CD4-positive, alpha-beta T cell treated with Interleukin-2 at 100 ng/mL for 4 hours (primary cell): ENCODE results near the gene ADARB2.
"Not testable (repeated sequence)": the region's sequence is repeated elsewhere in the genome, so short reads cannot be mapped to it uniquely, and the experiment has no call there.

ENCODE experiments used
- DNase-seq: peaks from one replicate; pipeline ENCODE4 v3.0.0-alpha.2; 2020; ENCODE audit warnings: low spot score

Gene ADARB2

DNA sequence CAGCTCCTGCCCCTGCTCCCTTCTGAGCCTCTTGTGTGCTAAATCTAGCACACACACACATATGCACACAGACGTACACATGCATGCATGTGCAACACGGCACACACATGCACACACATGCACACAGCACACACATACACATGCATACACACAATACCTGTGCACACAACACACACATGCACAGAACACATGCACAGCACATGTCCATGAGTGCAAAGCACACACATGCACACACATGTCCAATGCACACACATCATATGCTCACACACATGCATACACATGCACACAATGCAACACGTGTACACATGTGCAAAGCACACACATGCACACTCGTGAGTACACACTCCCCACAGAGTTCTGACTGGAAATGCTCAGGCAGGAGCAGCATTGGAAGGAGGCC, 566.1 kb downstream of the ADARB2 start:
- no peak for DNase-seq

DNA sequence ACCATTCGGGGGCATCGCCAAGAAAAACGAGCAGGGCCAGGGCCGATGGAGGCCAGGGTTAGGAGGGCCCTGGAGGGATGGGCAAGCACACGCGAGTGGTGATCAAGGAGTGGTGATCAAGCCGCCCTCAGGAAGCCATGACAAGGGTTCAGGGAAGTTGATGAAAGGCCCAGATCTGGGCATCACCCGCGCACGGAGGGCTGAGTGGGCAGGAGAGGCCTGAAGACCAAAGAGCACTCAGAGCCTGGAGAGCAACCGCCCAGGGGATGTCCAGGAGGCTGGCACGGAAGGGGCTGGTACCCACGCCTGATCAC, 566.5 kb downstream of the ADARB2 start:
- DNase-seq, result no peak

DNA sequence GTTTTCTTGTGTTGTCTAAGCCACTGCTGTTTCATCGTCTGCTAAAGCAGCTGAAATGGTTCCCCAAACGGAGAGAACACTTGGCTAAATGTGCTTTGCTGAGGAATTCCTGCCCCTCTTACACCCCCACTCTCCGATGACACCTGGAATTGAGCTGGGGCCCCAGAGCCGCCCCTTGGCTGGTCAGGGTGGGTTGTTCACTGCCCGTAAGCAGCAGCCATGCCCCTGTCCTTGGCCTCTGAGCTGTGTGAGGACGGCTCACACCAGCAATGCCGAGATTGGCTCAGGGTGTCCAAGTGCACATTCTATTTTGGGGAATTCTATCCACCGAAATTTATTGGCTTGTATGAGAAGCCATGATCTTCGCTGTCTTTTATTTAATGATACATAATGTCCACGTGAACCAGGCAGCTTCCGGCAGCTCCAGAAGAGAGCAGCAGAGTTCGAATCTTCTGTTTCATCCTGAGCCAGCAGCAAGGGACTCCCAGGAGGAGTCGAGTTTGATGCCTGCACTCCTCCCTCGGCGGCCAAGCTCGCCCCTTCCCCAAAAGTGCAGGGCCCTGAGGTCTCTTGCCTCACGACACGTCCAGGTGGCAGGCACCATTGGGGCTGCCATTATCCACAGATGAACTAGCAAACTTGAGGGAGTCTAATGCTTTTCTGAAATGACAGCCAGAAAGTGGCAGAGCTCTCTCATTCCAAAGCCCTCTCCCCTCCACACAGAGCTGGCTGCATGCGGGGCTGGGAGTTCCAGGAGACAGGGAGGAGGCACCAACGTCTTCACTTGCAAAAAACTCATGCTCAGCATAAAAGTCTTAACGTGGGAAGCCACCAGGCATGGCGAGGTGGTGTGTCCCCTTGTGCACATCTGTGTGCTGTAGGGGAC, 567.1 kb downstream of the ADARB2 start:
- DNase-seq, result no peak

DNA sequence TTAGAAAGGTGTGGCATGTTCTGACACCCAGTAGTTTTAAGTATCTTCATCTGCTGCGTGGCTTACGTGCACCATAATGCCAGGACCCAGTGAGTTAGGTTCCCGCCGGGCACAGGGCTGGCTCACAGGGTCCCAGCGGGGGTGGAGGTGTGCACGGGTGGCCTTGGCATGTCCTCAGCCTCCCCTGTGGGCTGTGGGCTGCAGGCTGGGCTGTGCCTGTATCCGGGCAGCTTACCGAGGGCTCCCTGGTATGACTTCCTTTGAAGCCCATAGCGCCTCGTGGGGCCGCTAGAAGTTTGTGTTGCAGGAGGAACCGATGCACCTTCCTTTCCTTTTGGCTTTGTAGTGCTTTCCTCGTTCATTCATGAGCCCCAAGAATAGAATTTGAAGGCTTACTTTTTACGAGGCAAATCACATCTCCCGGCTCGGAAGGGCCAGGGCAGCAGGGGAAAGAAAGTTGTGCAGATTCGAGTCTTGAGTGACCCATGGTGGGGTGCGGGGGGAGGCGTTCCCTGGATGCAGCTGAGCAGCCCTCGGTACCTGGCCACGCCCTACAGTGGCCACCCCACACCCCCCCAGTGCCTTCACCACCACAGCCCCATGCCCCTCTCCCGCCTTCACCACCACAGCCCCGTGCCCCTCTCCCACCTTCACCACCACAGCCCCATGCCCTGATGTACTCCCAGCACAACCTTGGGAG, 568.0 kb downstream of the ADARB2 start:
- DNase-seq, result no peak

DNA sequence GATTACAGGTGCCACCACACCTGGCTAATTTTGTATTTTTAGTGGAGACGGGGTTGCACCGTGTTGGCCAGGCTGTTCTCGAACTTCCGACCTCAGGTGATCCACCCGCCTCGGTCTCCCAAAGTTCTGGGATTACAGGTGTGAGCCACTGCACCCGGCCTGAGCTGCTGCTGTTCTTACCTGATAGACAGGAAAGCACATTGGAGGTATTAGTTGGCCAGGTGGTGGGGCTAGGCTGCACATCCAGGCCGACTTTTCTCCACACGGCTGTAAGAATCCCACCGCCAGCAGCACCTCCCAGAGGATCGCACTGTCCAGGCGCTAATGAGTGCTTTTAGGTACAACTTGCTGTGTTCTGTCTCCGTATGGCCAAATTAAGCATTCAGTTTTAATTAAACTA, 568.6 kb downstream of the ADARB2 start:
- DNase-seq, result no peak

DNA sequence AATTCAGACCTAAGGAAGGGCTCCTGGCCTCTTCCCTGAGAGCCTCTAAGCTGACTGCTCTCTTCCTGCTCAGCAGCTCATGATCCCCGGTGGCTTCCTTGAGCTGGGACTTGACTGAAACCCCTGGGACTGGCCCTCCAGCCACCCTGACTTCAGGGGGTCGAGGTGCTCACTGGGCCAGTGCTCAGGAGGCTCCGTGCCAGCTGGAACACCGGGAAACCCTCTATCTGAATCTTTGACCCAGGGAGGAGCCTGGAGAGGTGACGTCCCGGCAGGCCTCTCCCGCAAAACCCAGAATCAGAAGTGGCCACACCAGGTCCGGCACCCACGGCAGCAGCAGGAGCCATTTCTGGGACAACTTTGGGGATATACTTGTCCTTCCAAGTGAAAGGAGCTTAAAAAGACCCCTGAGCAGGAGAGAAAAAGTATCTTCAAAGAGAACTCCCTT, 570.5 kb downstream of the ADARB2 start:
- DNase-seq, result no peak

DNA sequence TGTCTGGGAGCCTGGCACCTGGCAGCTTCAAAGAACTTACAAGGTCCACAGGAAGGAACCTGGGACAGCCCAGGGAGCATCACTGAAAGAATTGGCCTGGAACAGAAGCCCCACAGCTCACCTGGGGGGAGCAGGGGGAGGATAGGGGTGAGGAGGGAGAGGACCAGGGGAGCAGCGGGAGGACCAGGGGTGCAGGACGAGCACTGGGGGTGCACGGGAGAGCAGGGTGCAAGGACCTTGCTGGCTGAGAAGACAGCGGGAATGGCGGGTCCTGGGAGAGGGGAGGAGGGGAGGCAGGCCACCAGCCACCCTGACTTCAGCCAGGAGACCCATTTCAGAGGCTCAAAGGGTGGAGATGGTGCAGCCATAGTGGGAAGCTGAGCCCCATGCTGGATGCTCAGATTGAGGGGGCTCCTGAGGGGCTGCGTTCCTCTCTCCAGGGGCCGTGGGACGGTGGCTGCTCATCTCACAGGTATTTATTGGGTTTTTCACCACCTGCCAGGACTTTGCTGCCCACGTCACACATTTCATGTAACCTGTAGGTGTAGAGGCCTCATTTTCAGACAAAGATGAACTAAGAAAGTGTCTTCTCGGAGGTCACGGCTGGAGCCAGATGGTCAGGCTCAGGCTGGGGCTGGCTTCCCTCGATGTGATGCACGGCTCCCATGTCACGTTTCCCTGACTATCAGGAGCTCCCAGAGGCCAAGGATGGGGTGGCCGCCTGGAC, 571.1 kb downstream of the ADARB2 start:
- DNase-seq, result no peak

DNA sequence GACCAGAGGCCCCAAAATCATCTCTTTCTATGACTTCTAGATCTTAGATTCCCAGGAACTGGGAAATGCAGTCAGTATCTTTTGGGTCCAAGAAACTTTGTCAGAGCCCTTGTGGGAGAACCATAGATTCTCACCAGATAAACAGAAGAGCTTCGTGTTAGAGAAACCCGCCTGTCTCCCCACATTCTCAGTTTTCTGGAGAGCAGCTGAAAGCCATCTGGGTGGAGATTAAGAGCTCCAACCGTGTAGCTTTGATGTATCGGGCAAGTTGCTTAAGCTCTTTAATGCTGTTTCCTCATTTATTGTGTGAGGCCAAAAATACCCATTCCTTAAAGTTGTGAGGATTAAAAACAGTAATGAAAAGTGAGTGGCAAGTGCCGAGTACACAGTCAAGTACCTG, 573.5 kb downstream of the ADARB2 start:
- no peak for DNase-seq

DNA sequence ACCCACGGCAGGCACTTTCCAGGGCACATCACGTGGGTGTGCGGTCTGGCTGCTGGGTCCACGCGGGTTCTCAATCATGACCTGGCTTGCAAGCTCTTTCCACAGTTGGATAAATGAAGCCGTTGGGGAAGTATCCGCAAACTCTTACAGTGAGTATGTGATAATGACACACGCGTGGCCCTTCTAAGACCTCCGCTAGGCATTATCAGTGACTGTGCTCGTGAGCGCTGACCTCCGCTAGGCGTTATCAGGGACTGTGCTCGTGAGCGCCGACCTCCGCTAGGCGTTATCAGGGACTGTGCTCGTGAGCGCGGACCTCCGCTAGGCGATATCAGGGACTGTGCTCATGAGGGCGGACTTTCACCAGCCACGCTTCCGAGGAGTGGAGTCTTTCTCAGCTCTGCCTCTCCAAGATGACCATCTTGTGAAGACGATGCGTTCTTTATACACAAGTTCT, 574.1 kb downstream of the ADARB2 start:
- no peak for DNase-seq

DNA sequence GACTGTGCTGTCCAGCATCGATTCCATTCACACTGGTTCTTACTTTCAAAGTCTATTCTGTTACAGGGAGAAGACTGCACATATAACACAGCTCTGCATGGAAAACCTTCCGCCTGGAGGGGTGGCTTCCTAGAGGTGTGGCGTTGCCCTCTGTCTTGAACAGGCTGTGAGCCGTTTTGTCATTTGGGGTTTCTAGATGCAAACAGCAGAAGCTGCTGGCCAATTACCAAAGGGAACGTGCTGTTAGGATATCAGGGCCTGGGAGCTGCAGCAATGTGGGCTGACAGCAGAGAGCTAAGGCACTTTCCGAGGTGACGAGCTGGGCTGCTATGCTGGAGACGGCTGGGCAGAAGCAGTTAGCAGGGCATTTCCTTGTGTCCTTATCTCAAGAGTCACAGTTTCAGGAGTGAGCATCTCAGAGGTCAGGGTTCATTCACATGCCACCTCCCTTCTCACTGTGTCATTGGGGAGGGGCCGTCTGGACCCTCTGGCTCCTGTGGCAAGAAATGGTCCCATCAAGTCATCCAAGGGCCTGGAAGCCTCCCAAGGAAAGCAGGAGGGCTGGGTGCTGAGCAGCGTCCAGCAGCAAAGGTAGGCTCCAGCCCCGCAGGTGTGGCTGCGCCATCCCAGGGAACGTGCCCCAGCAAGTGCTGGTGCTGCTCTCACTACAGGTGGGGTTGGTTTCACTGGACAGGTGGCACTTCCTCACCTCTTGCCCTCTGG, 574.7 kb downstream of the ADARB2 start:
- no peak for DNase-seq

DNA sequence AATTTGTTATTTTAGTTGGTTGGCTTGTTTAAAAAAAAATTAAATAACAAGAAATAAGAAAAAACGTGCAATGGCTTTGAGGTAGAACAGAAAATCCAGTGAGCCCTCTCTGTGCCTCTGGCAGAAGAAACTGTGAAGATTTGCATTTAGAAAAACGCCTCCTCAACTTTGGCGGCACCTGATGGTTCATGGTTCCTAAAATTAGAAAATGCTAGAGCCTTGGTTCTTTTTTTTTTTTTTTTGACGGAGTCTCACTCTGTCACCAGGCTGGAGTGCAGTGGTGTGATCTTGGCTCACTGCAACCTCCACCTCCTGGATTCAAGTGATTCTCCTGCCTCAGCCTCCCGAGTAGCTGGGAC, 576.0 kb downstream of the ADARB2 start:
- DNase-seq, result not testable (repeated sequence)

DNA sequence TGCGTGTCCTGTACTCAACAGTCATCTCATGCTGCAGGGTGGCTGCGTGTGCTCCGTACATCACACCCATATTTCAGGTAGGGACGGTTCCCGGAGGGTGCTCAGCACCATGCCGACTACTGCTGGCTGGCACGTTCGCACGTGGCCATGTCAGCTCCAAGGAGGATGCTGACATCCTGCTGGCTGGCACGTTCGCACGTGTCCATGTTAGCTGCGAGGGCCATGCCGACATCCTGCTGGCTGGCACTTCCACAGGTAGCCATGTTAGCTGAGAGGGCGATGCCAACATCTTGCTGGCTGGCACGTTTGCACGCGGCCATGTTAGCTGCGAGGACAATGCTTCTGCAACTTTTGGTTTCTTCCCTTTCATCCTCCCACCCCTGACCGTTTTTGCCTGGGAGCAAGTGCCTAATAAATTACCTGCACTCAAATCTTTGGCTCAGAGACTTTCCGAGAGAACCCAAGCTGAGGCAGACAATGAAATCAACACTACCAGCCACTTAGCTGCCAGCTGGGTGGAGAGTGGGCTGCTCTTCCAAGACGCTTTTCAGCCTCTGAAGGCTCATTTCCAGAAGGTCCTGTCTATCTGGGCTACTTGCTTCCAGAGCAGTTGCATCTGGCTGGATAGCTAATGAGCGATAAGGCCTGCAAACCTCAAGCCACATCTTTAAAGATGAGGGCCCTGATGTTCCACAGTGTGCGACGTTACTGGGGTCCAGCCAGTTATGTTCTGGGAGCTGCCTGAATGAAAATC, 576.6 kb downstream of the ADARB2 start:
- no peak for DNase-seq

DNA sequence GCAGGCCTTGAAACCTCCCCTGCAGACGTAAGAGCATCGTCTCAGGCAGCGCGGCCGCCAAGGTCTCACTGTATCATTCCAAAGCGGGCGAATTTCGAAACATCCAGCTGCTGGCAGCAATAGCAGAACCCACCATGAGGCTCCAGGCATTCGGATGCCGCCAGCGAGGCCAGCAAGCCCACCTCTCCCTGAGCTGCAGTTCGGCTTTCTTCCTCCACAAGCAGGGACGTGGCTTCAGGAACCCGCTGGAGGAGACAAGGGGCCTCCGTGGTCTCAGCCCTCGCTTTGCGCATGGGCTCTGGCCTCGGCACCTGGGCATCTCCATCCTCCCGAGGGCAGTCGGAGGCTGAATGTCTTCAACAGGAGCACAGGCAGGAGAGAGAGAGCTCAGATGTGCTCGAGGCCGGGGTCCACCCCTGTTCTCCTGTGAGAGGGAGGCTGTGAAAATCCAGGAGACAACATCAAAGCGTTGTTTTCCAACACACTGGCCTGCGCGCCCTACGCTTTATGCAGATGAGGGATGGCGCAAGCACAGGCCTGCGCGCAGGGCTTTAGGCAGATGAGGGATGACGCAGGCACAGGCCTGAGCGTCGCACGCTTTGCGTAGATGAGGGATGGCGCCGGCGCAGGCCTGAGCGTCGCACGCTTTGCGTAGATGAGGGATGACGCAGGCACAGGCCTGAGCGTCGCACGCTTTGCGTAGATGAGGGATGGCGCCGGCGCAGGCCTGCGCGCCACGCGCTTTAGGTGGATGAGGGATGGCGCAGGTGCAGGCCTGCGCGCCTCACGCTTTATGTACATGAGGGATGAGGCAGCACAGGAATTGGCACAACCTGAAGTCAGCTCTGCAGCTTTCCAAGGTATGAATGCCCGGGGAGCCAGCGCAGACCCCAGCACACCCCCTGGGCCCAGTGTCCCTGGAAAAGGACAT, 577.9 kb downstream of the ADARB2 start:
- no peak for DNase-seq

DNA sequence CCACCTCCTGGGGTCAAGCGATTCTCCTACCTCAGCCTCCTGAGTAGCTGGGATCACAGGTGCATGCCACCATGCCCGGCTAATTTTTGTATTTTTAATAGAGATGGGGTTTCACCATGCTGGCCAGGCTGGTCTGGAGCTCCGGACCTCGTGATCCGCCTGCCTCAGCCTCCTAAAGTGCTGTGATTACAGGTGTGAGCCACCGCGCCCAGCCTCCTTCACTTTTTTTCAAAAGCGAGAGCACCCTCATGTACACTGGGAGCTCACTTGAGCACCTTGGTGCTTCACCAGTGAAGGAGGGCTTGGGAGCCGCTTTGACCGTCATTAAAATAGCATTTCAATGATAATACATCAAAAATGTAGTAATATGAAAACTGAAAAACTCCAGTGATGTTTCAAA, 578.8 kb downstream of the ADARB2 start:
- not testable (repeated sequence) for DNase-seq

DNA sequence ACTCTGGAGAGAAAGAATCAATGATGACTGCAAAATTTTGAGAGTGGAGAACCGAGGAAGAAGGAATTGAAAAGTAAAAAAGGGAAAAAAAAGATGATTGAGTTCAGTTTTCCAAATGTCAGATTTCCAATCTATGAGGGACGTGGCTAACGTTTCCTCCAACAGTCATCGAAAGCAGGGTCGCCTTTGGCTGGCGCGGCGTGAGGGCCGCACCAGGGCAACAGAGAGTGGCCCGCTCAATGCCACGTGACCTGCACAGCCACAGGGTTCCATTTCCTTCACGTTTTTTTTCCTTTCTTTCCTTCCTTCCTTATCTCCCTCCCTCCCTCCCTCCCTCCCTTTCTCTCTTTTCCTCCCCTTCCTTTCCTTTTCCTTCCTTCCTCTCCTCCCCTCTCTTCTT, 579.3 kb downstream of the ADARB2 start:
- DNase-seq, result no peak

DNA sequence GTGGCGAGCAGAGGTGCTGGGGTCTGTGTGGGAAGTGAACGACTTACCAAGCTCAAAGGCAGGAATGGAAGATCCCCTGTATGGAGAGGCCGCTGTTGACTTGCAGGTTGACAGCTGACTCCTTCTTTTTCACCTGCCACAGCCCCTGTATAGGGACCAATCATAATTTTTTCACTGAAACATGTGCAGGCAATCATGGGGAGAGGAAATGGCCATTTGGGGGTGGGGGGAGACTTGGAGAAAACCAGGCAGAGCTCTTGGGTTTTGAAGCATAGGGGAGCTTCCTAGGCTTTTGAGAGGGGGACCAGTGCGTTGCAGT, 579.8 kb downstream of the ADARB2 start:
- no peak for DNase-seq

DNA sequence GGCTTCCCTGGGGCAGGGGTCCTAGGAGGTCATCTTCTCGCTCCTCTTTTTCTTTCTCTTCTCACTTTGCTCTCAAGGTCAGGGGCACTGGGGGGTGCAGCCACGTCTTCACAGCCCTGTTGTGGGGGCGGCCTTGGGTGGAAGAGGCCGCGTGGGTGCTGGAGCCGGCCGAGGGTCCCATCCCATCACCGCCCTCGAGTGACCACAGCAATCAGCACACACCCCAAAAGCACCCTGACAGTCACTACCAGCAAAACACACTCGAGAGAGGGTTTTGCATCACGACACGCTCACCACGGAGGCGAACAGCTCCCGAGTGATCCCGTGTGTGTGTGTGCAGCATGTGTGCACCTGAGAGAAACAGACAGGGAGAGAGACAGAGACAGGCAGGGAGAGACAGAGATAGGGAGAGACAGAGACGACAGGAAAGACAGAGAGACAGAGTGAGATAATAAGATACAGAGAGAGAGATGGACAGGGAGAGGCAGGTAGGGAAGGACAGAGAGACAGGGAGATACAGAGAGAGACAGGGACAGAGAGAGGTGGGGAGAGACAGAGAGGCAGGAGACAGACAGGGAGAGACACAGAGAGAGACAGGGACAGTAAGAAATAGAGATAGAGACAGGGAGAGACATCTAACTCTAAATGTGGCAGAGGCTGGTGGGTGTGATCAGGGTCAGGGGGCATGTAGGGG, 580.3 kb downstream of the ADARB2 start:
- DNase-seq, result no peak

DNA sequence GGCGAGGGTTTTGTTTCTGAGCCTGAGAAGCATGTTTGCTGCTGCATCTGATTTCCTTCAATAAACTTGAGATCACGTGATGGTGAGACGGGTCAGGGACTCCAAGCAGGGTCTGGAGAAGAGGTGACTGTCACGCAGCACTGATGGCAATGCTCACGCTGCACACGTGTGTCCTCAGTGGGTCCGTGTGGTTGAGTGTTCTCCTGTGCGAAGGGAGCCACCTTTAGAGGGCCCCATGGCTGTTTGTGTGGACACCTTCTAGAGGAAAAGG, 580.8 kb downstream of the ADARB2 start:
- DNase-seq, result no peak

DNA sequence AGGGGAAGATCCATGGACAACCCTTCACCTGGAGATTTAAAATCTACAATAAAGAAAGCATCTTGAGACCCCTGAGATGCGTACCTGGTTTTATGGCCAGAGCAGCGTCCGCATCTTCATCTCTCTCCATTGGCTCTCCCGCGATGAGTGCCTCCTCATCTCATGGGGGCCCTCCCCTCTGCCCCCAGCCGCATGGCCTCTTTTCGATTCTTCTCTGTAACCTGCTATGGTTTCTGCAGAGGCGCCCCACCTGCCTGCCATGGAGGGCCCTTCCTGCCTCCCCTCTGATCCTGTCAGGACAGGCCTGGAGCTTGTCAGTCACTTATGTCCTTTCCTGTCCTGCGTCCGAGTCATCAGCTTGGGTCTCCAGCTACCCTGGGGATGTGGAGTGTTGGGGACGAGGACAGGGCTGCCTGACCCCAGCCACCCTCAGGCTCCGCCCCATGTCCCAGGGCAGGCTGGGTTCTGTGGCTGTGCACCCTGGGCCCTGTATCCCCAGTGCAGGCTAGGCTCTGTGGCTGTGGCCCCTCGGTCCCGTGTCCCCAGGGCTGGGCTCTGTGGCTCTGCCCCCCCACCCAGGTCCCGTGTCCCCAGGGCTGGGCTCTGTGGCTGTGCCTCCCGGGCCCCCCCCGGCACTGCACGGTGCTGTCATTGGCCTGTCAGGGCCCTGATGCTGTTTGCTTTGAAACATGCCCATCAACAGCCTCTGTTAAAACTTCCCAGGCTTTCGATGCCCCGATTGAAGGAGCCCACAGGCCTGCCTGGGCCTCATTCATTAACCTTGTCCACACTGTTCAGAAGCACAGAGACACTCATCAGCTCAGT, 581.3 kb downstream of the ADARB2 start:
- no peak for DNase-seq
